Forelimb muscle (tissue), 1 donor: ENCODE data around the gene AKAP1. TPM values are rescaled to one million over a fixed set of nuclear protein-coding genes. Genes with fewer than 3 reads are reported as not detected.

ENCODE experiments used
- DNase-seq: peaks from one replicate; pipeline ENCODE4 v3.0.0-alpha.2; 2013; ENCODE audit warnings: low read depth
- polyA plus RNA-seq: library from polyadenylated mRNA; unstranded; fragments of 120-200 nt; gene quantifications from one replicate; pipeline ENCODE4 v1.2.1, GENCODE V29; 2013; ENCODE audit not compliant: insufficient read length

The AKAP1 gene
- polyA plus RNA-seq, 1 donor: 86.3 TPM

- peak; percentile 40 for DNase-seq
These were observed 45.8 kb downstream of the AKAP1 start for GRCh38 chr17:57130708-57131461.

GRCh38 chr17:57132663-57133062 is 47.6 kb downstream of the AKAP1 start:
- no peak for DNase-seq

GRCh38 chr17:57133486-57133885 is 48.4 kb downstream of the AKAP1 start:
- DNase-seq: no peak

GRCh38 chr17:57135026-57135788 is 50.2 kb downstream of the AKAP1 start:
- no peak for DNase-seq

GRCh38 chr17:57135789-57136291 is 50.8 kb downstream of the AKAP1 start:
- DNase-seq: no peak

- DNase-seq: no peak
These were observed 51.3 kb downstream of the AKAP1 start for GRCh38 chr17:57136355-57136754.

- no peak for DNase-seq
These were observed 53.2 kb downstream of the AKAP1 start for GRCh38 chr17:57138030-57138911.

- DNase-seq: no peak
These were observed 54.0 kb downstream of the AKAP1 start for GRCh38 chr17:57138956-57139576.

GRCh38 chr17:57140316-57140715 is 55.3 kb downstream of the AKAP1 start:
- DNase-seq: no peak

- DNase-seq: no peak
These were observed 57.9 kb downstream of the AKAP1 start for GRCh38 chr17:57142925-57143324.

GRCh38 chr17:57143361-57143760 is 58.3 kb downstream of the AKAP1 start:
- DNase-seq: no peak

GRCh38 chr17:57143919-57144318 is 58.9 kb downstream of the AKAP1 start:
- DNase-seq: no peak

- no peak for DNase-seq
These were observed 59.5 kb downstream of the AKAP1 start for GRCh38 chr17:57144567-57144966.

GRCh38 chr17:57145347-57145746 is 60.3 kb downstream of the AKAP1 start:
- DNase-seq: no peak

GRCh38 chr17:57146273-57146672 is 61.2 kb downstream of the AKAP1 start:
- no peak for DNase-seq

GRCh38 chr17:57151798-57152197 is 66.8 kb downstream of the AKAP1 start:
- DNase-seq: no peak

- no peak for DNase-seq
These were observed 68.0 kb downstream of the AKAP1 start for GRCh38 chr17:57152967-57153528.

- DNase-seq: no peak
These were observed 69.9 kb downstream of the AKAP1 start for GRCh38 chr17:57154921-57155320.

- DNase-seq: no peak
These were observed 73.3 kb downstream of the AKAP1 start for GRCh38 chr17:57158325-57158724.

GRCh38 chr17:57158795-57159194 is 73.7 kb downstream of the AKAP1 start:
- no peak for DNase-seq

- DNase-seq: no peak
These were observed 75.6 kb downstream of the AKAP1 start for GRCh38 chr17:57160624-57161023.
